PFSK-1 (cell line): Measurements from ENCODE around the gene IAPP.

Source experiments
- FOXP2 ChIP-seq: optimal IDR thresholded peaks from 2 replicates; pipeline ENCODE3; 2011; ENCODE audit warnings: borderline replicate concordance, control low read depth, inconsistent platforms; ENCODE audit not compliant: insufficient read depth; ENCODE audit errors: extremely low read length, extremely low read depth
- POLR2AphosphoS5 ChIP-seq: IDR thresholded peaks from 2 replicates; pipeline ENCODE4 v1.6.1; 2012; ENCODE audit warnings: low read depth, mild to moderate bottlenecking, control low read depth, low read length, moderate library complexity
- REST ChIP-seq, 2 experiments: IDR thresholded peaks; 2 replicates each; pipeline versions ENCODE4 v1.6.1 to v1.8.0; 2011 to 2012; ENCODE audit warnings: low read depth in 2 of 2, low read length in 2 of 2, control low read depth in 1 of 2, inconsistent platforms in 1 of 2, mild to moderate bottlenecking in 1 of 2, moderate library complexity in 1 of 2; ENCODE audit not compliant: insufficient read depth in 1 of 2
- SIN3A ChIP-seq: IDR thresholded peaks from 2 replicates; pipeline ENCODE4 v1.6.1; 2012; ENCODE audit warnings: mild to moderate bottlenecking, low read length, moderate library complexity, borderline replicate concordance; ENCODE audit not compliant: insufficient read depth
- TAF1 ChIP-seq: IDR thresholded peaks from 2 replicates; pipeline ENCODE4 v1.6.1; 2012; ENCODE audit warnings: low read length, control low read depth, borderline replicate concordance; ENCODE audit not compliant: insufficient read depth

DNA sequence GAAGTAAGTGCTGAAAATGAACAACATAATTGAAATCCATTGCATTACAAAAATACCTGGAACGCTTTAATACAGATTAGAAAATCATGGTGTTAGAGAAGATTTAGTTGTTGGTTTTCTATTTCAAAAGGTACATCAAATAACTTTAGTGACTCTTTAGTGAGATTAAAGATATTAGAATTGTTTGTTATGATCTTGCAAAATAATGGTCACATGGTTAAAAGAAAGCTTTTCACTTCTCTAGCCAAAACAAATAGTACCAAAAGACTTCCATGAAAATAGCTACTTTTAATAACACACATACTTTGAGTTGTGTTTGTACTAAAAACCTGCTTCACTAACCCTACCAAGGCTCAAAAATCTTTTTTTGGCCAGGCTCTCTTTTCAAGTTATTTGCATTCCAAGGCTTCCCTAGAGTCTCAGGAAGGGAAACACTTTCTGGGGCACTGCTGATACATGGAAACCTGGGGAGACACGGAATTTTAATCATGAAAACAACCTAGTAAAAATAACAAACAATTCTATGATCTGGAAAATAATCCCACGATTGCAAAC lies 37.9 kb upstream of the IAPP start, which contains the start of gene SLCO1A2:
- no peak for TF ChIP-seq FOXP2
- TF ChIP-seq TAF1 = no peak
- TF ChIP-seq POLR2AphosphoS5 = no peak
- no peak for TF ChIP-seq SIN3A
- TF ChIP-seq REST (IDR thresholded peaks at IDR 0.05; ENCODE audit: insufficient read depth in 1 of 2, low read depth in 2 of 2, low read length in 2 of 2) = no peak
